ENCODE data around the gene PDCL3. TPM values are rescaled to one million over a fixed set of nuclear protein-coding genes. Genes with fewer than 3 reads are reported as not detected.

The PDCL3 gene
- total RNA-seq, 2 donors from 2014 or later, result 24.9 to 39.4 TPM

- intact Hi-C loops (cut with DNase I), result no loop called here
Measured at GRCh38 chr2:100554798-100555407, 7.9 kb upstream of the PDCL3 start.

DNA sequence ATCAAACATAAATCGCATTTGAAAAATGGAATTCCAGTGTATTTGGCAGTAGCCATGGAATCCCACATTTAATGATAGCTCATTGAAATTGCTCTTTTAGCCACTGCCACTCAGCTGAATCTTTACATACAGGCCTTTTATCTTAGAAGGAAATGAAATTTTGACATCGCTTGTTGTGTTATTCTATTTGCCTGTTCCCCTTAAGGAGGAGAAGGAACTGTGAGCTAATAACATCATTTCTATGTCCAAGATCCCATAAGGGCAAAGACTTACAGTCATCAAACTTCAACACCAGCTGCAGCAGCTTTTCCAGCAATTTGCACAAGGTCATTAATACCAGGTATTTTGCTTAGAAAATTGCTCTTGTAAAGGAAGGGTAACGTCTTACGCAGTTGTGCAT, 6.0 kb upstream of the PDCL3 start:
- intact Hi-C loops (cut with DNase I), result no loop called here
- DNase-seq (ENCODE audit: low spot score), result no peak

More at GRCh38 chr2:100554798-100555407, 7.9 kb upstream of the PDCL3 start:
- no peak for DNase-seq (ENCODE audit: low spot score)

- DNase-seq (ENCODE audit: low spot score), result no peak
- intact Hi-C loops (cut with DNase I), result no loop called here
Measured at GRCh38 chr2:100560216-100560830, 2.5 kb upstream of the PDCL3 start.

- intact Hi-C loops (cut with DNase I), result no loop called here
- no peak for DNase-seq (ENCODE audit: low spot score)
Measured at GRCh38 chr2:100561191-100561590, 1.6 kb upstream of the PDCL3 start.

DNA sequence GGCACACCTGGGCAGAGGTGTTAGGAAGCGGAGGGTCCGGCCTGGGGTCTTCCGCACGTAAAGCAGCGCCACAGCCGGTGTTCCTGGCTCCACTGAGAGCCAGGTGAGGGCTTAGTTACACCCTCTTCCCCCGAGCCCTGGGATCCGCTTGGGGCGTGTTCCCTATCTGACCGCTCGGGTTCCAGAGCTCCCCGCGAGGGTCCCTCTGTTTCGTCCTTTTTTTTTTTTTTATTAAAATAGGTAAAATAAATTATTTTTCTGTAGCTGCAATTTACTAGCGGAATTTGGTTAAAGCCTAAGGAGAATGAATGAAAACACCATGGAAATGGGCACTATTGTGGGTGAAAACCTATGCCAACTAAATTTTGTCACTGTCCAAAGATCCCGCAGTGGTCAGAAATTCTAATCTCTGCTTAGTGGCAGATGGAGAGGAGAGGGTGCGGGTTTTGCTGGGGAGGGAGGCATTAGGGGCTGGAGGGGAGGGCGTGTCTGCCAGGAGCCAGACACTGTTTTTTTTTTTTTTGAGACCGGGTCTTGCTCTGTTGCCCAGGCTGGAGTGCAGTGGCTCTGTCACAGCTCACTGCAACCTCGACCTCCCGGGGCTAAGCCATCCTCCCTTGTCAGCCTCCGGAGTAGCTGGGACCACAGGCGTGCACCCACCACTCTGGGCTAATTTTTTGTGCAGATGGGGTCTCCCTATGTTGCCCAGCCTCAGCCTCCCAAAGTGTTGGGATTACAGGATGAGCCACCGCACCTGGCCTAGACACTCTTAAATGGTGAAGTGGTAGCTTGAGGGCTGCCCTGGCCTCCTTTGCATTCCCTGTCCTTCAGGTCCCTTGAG, 834 bp downstream of the PDCL3 start:
- intact Hi-C loops (cut with DNase I), result no loop called here
- DNase-seq (ENCODE audit: low spot score), result no peak

- DNase-seq (ENCODE audit: low spot score), result no peak
- intact Hi-C loops (cut with DNase I), result no loop called here
Measured at GRCh38 chr2:100568989-100569388, 6.2 kb downstream of the PDCL3 start.

GRCh38 chr2:100571668-100572067, 8.9 kb downstream of the PDCL3 start:
- intact Hi-C loops (cut with DNase I), result no loop called here
- DNase-seq (ENCODE audit: low spot score), result no peak

DNA sequence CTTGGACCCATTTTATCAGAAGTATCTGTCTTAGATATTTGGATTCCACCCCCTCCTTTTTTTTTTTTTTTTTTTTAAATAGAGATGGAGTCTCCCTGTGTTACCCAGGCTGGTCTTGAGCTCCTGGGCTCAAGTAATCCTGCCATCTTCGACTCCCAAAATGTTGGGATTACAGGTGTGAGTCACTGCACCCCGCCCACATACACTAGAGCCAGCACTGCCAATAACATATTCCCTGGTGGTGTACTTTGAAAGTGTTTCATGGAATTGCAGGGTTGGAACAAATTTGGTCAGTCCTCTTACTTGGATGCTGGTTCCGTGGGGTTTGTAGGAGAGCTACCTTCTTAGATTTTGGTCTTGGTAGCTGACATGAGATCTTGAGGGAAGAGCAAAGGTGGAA, 15.0 kb downstream of the PDCL3 start:
- no peak for DNase-seq (ENCODE audit: low spot score)
- intact Hi-C loops (cut with DNase I), result no loop called here

DNA sequence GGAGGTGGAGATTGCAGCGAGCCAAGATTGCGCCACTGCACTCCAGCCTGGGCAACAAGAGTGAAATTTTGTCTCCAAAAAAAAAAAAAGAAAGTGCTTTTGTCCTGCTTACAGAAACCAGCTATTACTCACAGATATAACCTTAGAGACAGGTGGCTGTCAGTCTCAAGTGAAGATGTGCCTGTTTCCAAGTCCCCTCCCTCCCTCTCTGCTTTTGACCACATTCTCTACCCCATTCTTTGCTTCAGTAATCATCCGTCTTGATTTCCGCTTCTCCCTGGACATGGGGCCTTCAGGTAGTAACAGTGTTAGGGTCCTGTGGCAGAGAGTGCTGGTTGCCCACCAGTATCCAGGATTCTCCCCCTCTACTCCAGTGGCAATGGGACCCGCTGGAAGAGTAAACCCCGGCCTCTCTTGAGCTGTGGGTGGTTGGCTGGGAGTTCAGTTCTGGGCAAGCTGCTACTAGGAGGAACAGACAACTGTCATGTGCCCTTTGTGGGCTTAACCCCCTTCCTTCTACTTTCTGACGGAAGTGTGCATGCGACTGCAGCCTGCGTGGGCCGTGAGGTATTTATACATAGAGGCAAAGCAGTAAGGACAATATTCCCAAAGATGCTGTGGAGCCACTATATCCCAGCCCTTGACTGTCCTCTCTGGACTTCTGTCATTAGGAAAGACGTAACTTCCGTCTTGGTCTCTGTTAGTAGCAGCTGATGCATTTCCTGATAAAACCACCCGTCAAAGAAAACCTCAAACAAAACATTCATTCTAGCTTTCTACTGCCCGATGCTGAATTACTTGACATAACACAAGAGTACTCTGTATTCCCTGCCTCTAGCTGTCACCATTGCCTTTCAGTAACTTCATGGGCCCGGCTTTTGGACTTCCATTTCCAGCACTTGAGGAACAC, 17.8 kb downstream of the PDCL3 start:
- no peak for DNase-seq (ENCODE audit: low spot score)
- intact Hi-C loops (cut with DNase I), result no loop called here

- no peak for DNase-seq (ENCODE audit: low spot score)
- intact Hi-C loops (cut with DNase I), result no loop called here
Measured at GRCh38 chr2:100581277-100581612, 18.5 kb downstream of the PDCL3 start.

GRCh38 chr2:100584816-100585215, 22.0 kb downstream of the PDCL3 start:
- no peak for DNase-seq (ENCODE audit: low spot score)
- intact Hi-C loops (cut with DNase I), result no loop called here

DNA sequence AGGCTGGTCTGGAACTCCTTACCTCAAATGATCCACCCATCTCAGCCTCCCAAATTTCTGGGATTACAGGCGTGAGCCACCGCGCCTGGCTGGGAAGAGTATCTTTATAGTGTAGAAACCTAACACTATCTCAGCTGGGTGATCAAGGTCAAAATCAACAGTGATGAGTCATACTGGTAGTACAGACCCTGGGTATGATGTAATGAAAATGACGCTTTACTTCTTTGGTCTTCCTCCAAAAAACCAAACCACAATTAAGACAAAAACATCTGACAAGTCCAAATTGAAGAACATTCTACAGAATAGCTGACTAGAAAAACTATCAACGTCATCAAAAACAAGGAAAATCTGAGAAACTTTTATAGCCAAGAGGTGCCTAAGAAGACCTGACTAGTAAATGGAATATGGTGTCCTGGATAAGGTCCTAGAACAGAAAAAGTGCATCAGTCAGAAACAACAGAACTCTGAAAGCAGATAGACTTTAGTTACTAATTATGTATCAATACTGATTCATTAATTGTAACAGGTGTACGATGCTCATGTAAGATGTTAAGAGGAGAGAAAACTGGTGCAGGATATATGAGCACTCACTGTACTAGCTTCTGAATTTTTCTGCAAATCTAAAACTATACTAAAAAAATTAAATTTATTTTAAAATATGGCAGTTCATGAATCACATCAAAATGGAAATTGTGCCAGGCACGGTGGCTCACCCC, 25.4 kb downstream of the PDCL3 start:
- intact Hi-C loops (cut with DNase I), result no loop called here
- no peak for DNase-seq (ENCODE audit: low spot score)

DNA sequence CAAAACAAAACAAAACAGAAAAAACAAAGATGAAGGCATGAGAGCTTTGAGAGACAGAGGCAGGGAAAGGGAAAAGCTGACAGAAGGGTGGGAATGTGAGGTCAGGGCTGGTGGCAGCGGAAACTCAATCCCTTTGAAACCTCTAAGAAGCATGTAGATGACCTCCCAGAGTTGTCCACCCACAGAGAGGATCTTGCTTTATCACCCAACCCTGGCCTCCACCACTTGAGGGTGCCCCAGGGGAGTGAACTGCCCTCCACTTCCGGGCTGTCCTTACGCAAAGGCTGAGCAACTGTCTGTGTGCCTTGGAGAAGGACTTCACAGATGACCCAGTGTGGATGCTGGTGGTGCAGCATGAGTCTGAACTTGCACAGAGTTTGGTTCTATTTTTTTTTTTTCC, 26.7 kb downstream of the PDCL3 start:
- intact Hi-C loops (cut with DNase I), result no loop called here
- DNase-seq (ENCODE audit: low spot score), result no peak

GRCh38 chr2:100592226-100592625, 29.4 kb downstream of the PDCL3 start:
- no peak for DNase-seq (ENCODE audit: low spot score)
- intact Hi-C loops (cut with DNase I), result no loop called here

GRCh38 chr2:100596465-100596864, 33.7 kb downstream of the PDCL3 start:
- DNase-seq (ENCODE audit: low spot score), result no peak
- intact Hi-C loops (cut with DNase I), result no loop called here

DNA sequence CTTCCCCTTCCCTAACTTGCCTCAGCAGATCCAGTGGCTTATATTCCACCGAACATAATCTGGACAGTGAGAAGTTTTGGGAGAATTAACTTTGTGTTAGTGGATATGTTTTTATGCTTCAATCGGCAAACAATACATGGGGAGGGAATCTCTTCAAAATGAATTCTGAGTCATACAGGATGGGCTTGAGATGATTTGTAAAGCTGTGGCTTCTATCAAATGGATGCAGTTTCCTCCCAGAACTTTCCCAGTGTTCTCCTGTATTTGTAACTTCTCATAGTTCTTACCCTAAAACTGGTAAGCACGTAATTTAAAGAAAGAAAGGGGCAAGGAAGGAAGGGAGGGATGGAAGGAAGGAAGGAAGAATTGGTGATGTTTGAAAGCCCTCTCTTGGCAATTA, 36.8 kb downstream of the PDCL3 start:
- DNase-seq (ENCODE audit: low spot score), result no peak
- intact Hi-C loops (cut with DNase I), result no loop called here

- intact Hi-C loops (cut with DNase I), result no loop called here
- no peak for DNase-seq (ENCODE audit: low spot score)
Measured at GRCh38 chr2:100601661-100602060, 38.9 kb downstream of the PDCL3 start.

DNA sequence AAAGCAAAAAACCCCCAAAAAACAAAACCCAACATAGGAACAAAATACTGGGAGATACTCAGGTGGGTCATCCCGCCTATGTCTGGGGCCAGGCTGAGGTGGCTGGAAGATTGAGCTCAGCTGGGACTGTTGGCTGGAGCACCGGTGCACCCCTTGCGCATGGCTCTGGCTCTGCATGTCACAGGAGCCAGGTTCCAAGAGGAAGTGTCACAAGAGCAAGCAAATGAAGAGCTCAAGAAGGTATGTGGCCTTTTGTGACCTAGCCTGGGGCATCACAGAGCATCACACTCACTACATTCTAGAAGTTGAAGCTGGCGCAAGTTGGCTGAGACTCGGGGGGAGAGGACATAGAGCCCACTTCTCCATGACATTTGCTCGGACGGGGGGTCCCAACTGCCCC, 40.6 kb downstream of the PDCL3 start:
- intact Hi-C loops (cut with DNase I), result no loop called here
- DNase-seq (ENCODE audit: low spot score), result no peak

GRCh38 chr2:100603948-100604633, 41.3 kb downstream of the PDCL3 start:
- DNase-seq (ENCODE audit: low spot score), result no peak
- intact Hi-C loops (cut with DNase I), result no loop called here

Measured in posterior vena cava (tissue), 2 donors.